Fibroblast of lung (primary cell): ENCODE data around the gene KMT2C. TPM values are rescaled to one million over a fixed set of nuclear protein-coding genes. Genes with fewer than 3 reads are reported as not detected.

Experiments used
- DNase-seq, 2 donors: peaks; one replicate each; pipeline versions ENCODE4 v3.0.0 to v3.0.0-alpha.2; 2010; ENCODE audit warnings: low read depth in 2 of 2
- H2AFZ ChIP-seq: 2 replicates; pipeline ENCODE4 v1.5.1; 2012; ENCODE audit warnings: low read length, control low read depth, inconsistent platforms
- H3K27ac ChIP-seq: 2 replicates; pipeline ENCODE4 v1.5.1; 2011; ENCODE audit warnings: low read length, control low read depth; ENCODE audit not compliant: insufficient read depth
- H3K27me3 ChIP-seq: 2 replicates; pipeline ENCODE4 v1.5.1; 2011; ENCODE audit warnings: mild to moderate bottlenecking, low read length; ENCODE audit not compliant: control insufficient read depth, insufficient read depth
- H3K36me3 ChIP-seq: 2 replicates; pipeline ENCODE4 v1.5.1; 2011; ENCODE audit warnings: low read length; ENCODE audit not compliant: control insufficient read depth, insufficient read depth
- H3K4me1 ChIP-seq: 2 replicates; pipeline ENCODE4 v1.5.1; 2011; ENCODE audit warnings: low read length; ENCODE audit not compliant: control insufficient read depth, insufficient read depth; ENCODE audit errors: extremely low read depth
- H3K4me2 ChIP-seq: 2 replicates; pipeline ENCODE4 v1.5.1; 2011; ENCODE audit warnings: low read length, control low read depth; ENCODE audit not compliant: insufficient read depth; ENCODE audit errors: extremely low read depth
- H3K4me3 ChIP-seq, 4 experiments: fragments of 200-600 bp in 1 of 4; sonication (generic) in 1 of 4; replicated peaks in 1 of 4; 2 replicates each; pipeline ENCODE4 v1.5.1; 2011 to 2016; ENCODE audit warnings: low read length in 4 of 4, low read depth in 3 of 4, mild to moderate bottlenecking in 3 of 4, control low read depth in 2 of 4, inconsistent platforms in 1 of 4, mixed read lengths in 1 of 4; ENCODE audit not compliant: insufficient read depth in 1 of 4; ENCODE audit errors: control extremely low read depth in 1 of 4
- H3K79me2 ChIP-seq: 2 replicates; pipeline ENCODE4 v1.5.1; 2012; ENCODE audit warnings: mild to moderate bottlenecking, low read length, inconsistent platforms; ENCODE audit not compliant: control insufficient read depth, insufficient read depth
- H3K9ac ChIP-seq: 2 replicates; pipeline ENCODE4 v1.5.1; 2011; ENCODE audit warnings: mild to moderate bottlenecking, low read length, control low read depth; ENCODE audit not compliant: insufficient read depth
- H3K9me3 ChIP-seq: 2 replicates; pipeline ENCODE4 v1.5.1; 2012; ENCODE audit warnings: low read depth, low read length; ENCODE audit not compliant: control insufficient read depth, insufficient read depth
- H4K20me1 ChIP-seq: 2 replicates; pipeline ENCODE4 v1.5.1; 2011; ENCODE audit warnings: low read length; ENCODE audit not compliant: control insufficient read depth, insufficient read depth; ENCODE audit errors: extremely low read depth
- CTCF ChIP-seq, 2 donors: IDR thresholded peaks in 1 of 2; conservative IDR thresholded peaks in 1 of 2; 1 replicate in 1 of 2; 2 replicates in 1 of 2; pipeline ENCODE4 v1.5.1; 2011 to 2012; ENCODE audit warnings: low read length in 2 of 2, control low read depth in 1 of 2, inconsistent platforms in 1 of 2, low read depth in 1 of 2, mild to moderate bottlenecking in 1 of 2
- EZH2 ChIP-seq: IDR thresholded peaks from 2 replicates; pipeline ENCODE4 v1.5.1; 2012; ENCODE audit warnings: low read length, control low read depth, mild to moderate bottlenecking; ENCODE audit errors: missing control alignments
- polyA plus RNA-seq, 2 donors: library from polyadenylated mRNA; depleted of rRNA in 1 of 2; stranded (reverse) in 1 of 2; unstranded in 1 of 2; fragments of >200 nt; gene quantifications; 2 replicates each; pipeline ENCODE4 v1.2.1, GENCODE V29; 2011 to 2012; ENCODE audit warnings: missing spikeins in 1 of 2
- total RNA-seq: library from RNA; depleted of rRNA; stranded (reverse); fragments of >200 nt; gene quantifications from 2 replicates; pipeline ENCODE4 v1.2.1, GENCODE V29; 2014

KMT2C gene
- total and polyA plus RNA-seq, 2 donors (not counting 1 experiment from before 2014, with no cell fraction given), result 11.1 to 32.4 TPM

- Histone ChIP-seq H3K9ac (no peak overlapping the region), H3K79me2 (no peaks in the 10 kb centered on the region), H3K4me3 (no peak overlapping the region), H3K27ac (no peak overlapping the region), H4K20me1 (no peaks in the 10 kb centered on the region), H3K4me2 (no peak overlapping the region), H2AFZ (no peak overlapping the region), H3K9me3 (no peaks in the 10 kb centered on the region), H3K27me3 (no peaks in the 10 kb centered on the region), H3K4me1 (no peaks in the 10 kb centered on the region), H3K36me3 (peaks cover 24% of the 10 kb centered on the region)
- DNase-seq, result no peak
- TF ChIP-seq EZH2 (no peak), CTCF (conservative IDR thresholded peaks at IDR 0.05 in 1 of 2, IDR thresholded peaks at IDR 0.05 in 1 of 2; ENCODE audit: low read depth in 1 of 2, low read length in 2 of 2) (no peak)
Measured at GRCh38 chr7:152140067-152140466, 295.7 kb downstream of the KMT2C start.

GRCh38 chr7:152137476-152138025, 298.3 kb downstream of the KMT2C start:
- H4K20me1 ChIP-seq, result no peaks in the 10 kb centered on the region
- no peak overlapping the region for H3K4me2 ChIP-seq
- no peaks in the 10 kb centered on the region for H3K9me3 ChIP-seq
- no peak overlapping the region for H3K27ac ChIP-seq
- no peaks in the 10 kb centered on the region for H3K27me3 ChIP-seq
- no peaks in the 10 kb centered on the region for H3K79me2 ChIP-seq
- no peak overlapping the region for H2AFZ ChIP-seq
- no peaks in the 10 kb centered on the region for H3K4me1 ChIP-seq
- peak in 1 of 2 donors; percentile 20 for DNase-seq
- peaks cover 21% of the 10 kb centered on the region for H3K36me3 ChIP-seq
- H3K4me3 ChIP-seq, result no peak overlapping the region
- TF ChIP-seq CTCF (conservative IDR thresholded peaks at IDR 0.05 in 1 of 2, IDR thresholded peaks at IDR 0.05 in 1 of 2; ENCODE audit: low read depth in 1 of 2, low read length in 2 of 2) (no peak), EZH2 (no peak)
- no peak overlapping the region for H3K9ac ChIP-seq

GRCh38 chr7:152136686-152137085, 299.1 kb downstream of the KMT2C start:
- Histone ChIP-seq H4K20me1 (no peaks in the 10 kb centered on the region), H3K27me3 (no peaks in the 10 kb centered on the region), H3K4me2 (no peak overlapping the region), H3K36me3 (peaks cover 21% of the 10 kb centered on the region), H3K9ac (no peak overlapping the region), H3K4me1 (no peaks in the 10 kb centered on the region), H3K9me3 (no peaks in the 10 kb centered on the region), H3K4me3 (no peak overlapping the region), H3K27ac (no peak overlapping the region), H2AFZ (no peak overlapping the region), H3K79me2 (no peaks in the 10 kb centered on the region)
- DNase-seq, result peak; percentile 7 to 72
- TF ChIP-seq EZH2, result no peak
- no peak for TF ChIP-seq CTCF (conservative IDR thresholded peaks at IDR 0.05 in 1 of 2, IDR thresholded peaks at IDR 0.05 in 1 of 2; ENCODE audit: low read depth in 1 of 2, low read length in 2 of 2)
